GM12892 (cell line): Measurements from ENCODE around the gene FRY.

Experiments
- POLR2A ChIP-seq: IDR thresholded peaks from 2 replicates; pipeline ENCODE4 v1.6.1; 2011; ENCODE audit warnings: low read depth, low read length, control low read depth
- POLR2AphosphoS5 ChIP-seq: IDR thresholded peaks from 2 replicates; pipeline ENCODE4 v1.6.1; 2011; ENCODE audit warnings: low read depth, low read length, control low read depth
- TAF1 ChIP-seq: IDR thresholded peaks from 2 replicates; pipeline ENCODE4 v1.6.1; 2011; ENCODE audit warnings: low read depth, mild to moderate bottlenecking, control low read depth, low read length, borderline replicate concordance

- no peak for TF ChIP-seq POLR2A
- TF ChIP-seq POLR2AphosphoS5, result no peak
- no peak for TF ChIP-seq TAF1
Measured at GRCh38 chr13:32234914-32235313, 203.3 kb downstream of the FRY start.
